ENCODE measurements around the gene GSG1L. TPM values are rescaled to one million over a fixed set of nuclear protein-coding genes. Genes with fewer than 3 reads are reported as not detected.

The GSG1L gene
- polyA plus RNA-seq, 1 donor (not counting 4 experiments of a cell fraction or from before 2014, with no cell fraction given), result not detected

DNA sequence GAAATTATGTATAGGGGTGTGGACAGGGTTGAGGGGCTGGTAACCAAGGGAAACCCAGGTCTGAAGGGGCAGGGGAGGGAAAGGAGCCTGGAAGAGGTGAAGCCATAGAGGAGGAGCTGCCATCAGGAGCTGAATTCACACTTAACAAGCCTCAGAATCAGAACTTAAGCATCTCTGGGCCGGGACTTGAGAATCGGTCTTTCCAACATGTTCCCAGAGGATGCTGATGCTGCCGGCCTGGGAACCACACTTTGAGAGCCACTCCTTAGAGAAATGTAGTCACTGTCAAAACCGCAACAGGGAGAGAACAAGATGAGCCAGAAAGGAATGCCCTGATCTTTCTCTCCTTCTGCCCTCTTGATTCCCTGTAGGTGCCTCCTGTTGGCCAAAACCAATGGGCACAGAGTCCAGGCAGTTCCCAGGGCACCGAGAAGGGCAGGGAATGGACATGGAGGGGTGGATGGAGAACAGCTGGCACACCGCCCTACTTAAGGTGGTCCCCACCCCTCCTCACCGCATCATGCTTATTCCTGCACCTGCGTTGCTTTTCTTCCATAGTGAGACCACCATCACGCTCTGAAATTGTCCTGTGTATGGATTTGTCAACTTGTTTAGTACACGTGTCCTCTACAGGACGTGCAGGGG, 88.5 kb downstream of the GSG1L start:
- no peaks in the 10 kb centered on the region for H4K20me1 ChIP-seq (ENCODE audit: control insufficient read depth, extremely low read depth, insufficient read depth, low read length)
- dilution Hi-C loops (cut with MboI; ENCODE audit: extremely low pct_ligation_motif_present, low sequenced_read_pairs), result no loop called here
- DNase-seq (ENCODE audit: low read depth, low spot score) (no peak), FAIRE-seq (no peak)
- H3K9me3 ChIP-seq (ENCODE audit: control insufficient read depth, low read depth, low read length), result no peaks in the 10 kb centered on the region
- no peak overlapping the region for H3K4me2 ChIP-seq (ENCODE audit: control insufficient read depth, extremely low read depth, insufficient read depth, low read depth, low read length)
- no peaks in the 10 kb centered on the region for H3K9me1 ChIP-seq (ENCODE audit: control insufficient read depth, extremely low read depth, insufficient read depth, low read length)
- H3K27me3 ChIP-seq (ENCODE audit: control insufficient read depth, extremely low read depth, insufficient read depth, low read length), result no peaks in the 10 kb centered on the region
- no peak overlapping the region for H3K27ac ChIP-seq (ENCODE audit: control insufficient read depth, insufficient read depth, low read length)
- H3K79me2 ChIP-seq (ENCODE audit: control insufficient read depth, insufficient read depth, low read length), result no peaks in the 10 kb centered on the region
- H2AFZ ChIP-seq (ENCODE audit: control insufficient read depth, low read length), result no peak overlapping the region
- no peaks in the 10 kb centered on the region for H3K4me1 ChIP-seq (ENCODE audit: control insufficient read depth, extremely low read depth, insufficient read depth, low read length)
- no peak overlapping the region for H3K4me3 ChIP-seq (ENCODE audit: control insufficient read depth in 2 of 3, extremely low read depth in 1 of 3, insufficient read depth in 2 of 3, low read depth in 1 of 3, low read length in 3 of 3)
- TF ChIP-seq EZH2 (IDR thresholded peaks at IDR 0.05; ENCODE audit: low read length), result no peak
- TF ChIP-seq, protein P1, sequence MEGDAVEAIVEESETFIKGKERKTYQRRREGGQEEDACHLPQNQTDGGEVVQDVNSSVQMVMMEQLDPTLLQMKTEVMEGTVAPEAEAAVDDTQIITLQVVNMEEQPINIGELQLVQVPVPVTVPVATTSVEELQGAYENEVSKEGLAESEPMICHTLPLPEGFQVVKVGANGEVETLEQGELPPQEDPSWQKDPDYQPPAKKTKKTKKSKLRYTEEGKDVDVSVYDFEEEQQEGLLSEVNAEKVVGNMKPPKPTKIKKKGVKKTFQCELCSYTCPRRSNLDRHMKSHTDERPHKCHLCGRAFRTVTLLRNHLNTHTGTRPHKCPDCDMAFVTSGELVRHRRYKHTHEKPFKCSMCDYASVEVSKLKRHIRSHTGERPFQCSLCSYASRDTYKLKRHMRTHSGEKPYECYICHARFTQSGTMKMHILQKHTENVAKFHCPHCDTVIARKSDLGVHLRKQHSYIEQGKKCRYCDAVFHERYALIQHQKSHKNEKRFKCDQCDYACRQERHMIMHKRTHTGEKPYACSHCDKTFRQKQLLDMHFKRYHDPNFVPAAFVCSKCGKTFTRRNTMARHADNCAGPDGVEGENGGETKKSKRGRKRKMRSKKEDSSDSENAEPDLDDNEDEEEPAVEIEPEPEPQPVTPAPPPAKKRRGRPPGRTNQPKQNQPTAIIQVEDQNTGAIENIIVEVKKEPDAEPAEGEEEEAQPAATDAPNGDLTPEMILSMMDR (optimal IDR thresholded peaks at IDR 0.05 in 1 of 3, IDR thresholded peaks at IDR 0.05 in 1 of 3, conservative IDR thresholded peaks at IDR 0.05 in 1 of 3; ENCODE audit: extremely low read depth in 1 of 3, insufficient read depth in 2 of 3, low read length in 3 of 3), result no peak
- H3K9ac ChIP-seq (ENCODE audit: control insufficient read depth, extremely low read depth, insufficient read depth, low read length), result no peak overlapping the region
- H3K36me3 ChIP-seq (ENCODE audit: control insufficient read depth in 2 of 2, extremely low read depth in 1 of 2, insufficient read depth in 2 of 2, low read length in 2 of 2), result no peaks in the 10 kb centered on the region

DNA sequence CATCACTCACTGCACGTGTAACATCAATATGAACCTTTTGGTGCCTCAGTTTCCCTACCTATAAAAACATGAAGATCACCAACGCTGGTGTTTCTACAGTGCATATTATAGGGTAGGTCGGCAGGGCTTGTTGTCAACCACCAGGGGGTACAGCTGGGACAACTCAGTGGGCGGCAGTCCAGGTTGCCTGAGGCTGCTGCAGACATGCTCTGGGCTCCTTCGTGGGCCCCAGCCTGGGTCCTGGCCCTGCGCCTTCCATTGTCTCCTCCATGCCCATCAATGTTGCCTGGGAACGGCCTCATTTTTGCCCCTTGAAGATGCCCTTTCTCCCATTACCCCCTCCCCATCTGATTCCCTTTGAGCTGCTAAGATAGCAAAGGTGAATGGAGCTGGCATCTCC, 89.8 kb downstream of the GSG1L start:
- no peak for TF ChIP-seq EZH2 (IDR thresholded peaks at IDR 0.05; ENCODE audit: low read length)
- TF ChIP-seq, protein P1 (optimal IDR thresholded peaks at IDR 0.05 in 1 of 3, IDR thresholded peaks at IDR 0.05 in 1 of 3, conservative IDR thresholded peaks at IDR 0.05 in 1 of 3; ENCODE audit: extremely low read depth in 1 of 3, insufficient read depth in 2 of 3, low read length in 3 of 3), result no peak

More for the DNA sequence above, 89.8 kb downstream of the GSG1L start:
- H3K4me3 ChIP-seq (ENCODE audit: control insufficient read depth in 2 of 3, extremely low read depth in 1 of 3, insufficient read depth in 2 of 3, low read depth in 1 of 3, low read length in 3 of 3), result no peak overlapping the region
- no peaks in the 10 kb centered on the region for H3K9me3 ChIP-seq (ENCODE audit: control insufficient read depth, low read depth, low read length)
- no peaks in the 10 kb centered on the region for H3K36me3 ChIP-seq (ENCODE audit: control insufficient read depth in 2 of 2, extremely low read depth in 1 of 2, insufficient read depth in 2 of 2, low read length in 2 of 2)
- no peaks in the 10 kb centered on the region for H3K4me1 ChIP-seq (ENCODE audit: control insufficient read depth, extremely low read depth, insufficient read depth, low read length)
- no peaks in the 10 kb centered on the region for H3K27me3 ChIP-seq (ENCODE audit: control insufficient read depth, extremely low read depth, insufficient read depth, low read length)
- no peak overlapping the region for H3K9ac ChIP-seq (ENCODE audit: control insufficient read depth, extremely low read depth, insufficient read depth, low read length)
- H3K27ac ChIP-seq (ENCODE audit: control insufficient read depth, insufficient read depth, low read length), result no peak overlapping the region
- no peaks in the 10 kb centered on the region for H3K9me1 ChIP-seq (ENCODE audit: control insufficient read depth, extremely low read depth, insufficient read depth, low read length)
- FAIRE-seq (no peak), DNase-seq (ENCODE audit: low read depth, low spot score) (no peak)
- H4K20me1 ChIP-seq (ENCODE audit: control insufficient read depth, extremely low read depth, insufficient read depth, low read length), result no peaks in the 10 kb centered on the region
- H3K79me2 ChIP-seq (ENCODE audit: control insufficient read depth, insufficient read depth, low read length), result no peaks in the 10 kb centered on the region
- no peak overlapping the region for H2AFZ ChIP-seq (ENCODE audit: control insufficient read depth, low read length)
- dilution Hi-C loops (cut with MboI; ENCODE audit: extremely low pct_ligation_motif_present, low sequenced_read_pairs), result no loop called here
- no peak overlapping the region for H3K4me2 ChIP-seq (ENCODE audit: control insufficient read depth, extremely low read depth, insufficient read depth, low read depth, low read length)

Measured in keratinocyte (primary cell).